HG03066 (cell line): ENCODE data around the gene MECR.

Experiments used
- ATAC-seq: cut with Tn5 transposase; IDR thresholded peaks from one replicate; pipeline ENCODE4 v1.9.1; 2021; ENCODE audit warnings: low read depth; ENCODE audit not compliant: unreplicated experiment

Gene MECR

DNA sequence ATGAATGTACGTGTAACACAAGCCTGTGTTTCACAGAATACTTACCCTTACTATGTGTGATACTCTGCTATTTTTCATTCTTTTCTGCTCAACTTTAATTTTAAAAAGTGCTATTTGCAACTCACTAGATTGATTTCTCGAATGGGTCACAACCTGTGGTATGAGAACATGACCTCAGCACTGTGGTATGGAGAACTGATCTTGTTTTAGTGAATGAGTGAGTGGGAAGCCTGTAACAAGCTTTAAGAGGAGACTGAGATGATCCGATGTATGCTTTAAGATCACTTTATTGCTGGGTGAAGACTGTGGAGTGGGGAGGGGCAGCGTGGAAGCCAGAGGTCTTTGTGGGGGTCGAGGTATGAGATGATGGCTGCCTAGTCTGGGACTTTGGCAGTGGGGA lies 21.6 kb downstream of the MECR start:
- ATAC-seq, result no peak

DNA sequence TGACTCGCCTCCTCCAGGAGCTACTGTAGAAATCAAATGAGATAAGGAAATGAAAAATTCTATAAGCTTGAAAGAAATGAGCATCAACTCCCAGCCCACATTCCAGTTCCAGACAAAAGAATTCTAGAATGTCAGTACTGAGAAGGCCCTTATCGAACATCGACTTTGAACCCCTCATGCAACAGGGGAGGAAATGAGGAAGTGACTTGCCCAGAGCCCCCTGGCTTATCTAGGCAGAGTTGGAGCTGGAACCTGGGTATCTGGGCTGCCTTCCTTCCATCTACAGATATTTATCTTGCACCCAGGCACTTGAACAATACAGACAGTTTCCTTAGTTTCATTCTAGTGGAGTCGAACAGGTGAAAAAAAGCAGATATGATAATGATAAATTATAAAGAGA lies 22.3 kb downstream of the MECR start:
- no peak for ATAC-seq

DNA sequence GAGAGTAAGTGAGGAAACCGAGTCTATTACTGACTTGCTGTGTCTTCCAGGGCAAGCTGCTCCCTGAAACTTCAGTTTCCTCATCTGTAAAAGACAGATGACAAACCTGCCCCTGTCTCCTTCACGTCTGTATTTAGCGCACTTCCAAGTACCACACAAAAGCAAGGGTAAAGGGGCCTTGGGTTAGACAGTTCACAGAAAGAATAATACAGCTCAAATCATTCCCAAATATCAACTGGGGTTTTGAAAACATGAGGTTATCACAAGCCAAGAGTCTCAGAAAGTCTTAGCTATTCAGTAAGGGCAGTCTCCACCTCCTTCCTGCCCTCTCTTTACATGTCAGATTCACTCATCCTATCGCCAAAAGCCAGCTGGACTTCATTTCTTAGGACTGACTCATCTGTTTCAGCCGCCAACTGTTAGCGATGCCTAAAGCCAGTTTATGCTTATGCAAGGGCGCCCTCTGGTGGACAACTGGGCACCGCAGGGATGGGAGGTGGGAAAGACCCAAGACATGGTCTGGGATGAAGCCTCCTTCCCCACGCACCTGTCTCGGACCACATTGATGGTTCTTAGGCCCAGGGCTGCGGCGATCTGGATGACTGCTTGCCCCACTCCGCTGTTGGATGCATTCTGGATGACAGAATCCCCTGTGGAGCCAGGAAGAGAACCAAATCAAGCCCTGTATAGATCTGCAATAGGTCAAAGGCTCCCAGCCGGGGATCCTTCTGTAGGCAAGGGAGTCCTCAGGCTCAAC lies 28.0 kb downstream of the MECR start:
- no peak for ATAC-seq

DNA sequence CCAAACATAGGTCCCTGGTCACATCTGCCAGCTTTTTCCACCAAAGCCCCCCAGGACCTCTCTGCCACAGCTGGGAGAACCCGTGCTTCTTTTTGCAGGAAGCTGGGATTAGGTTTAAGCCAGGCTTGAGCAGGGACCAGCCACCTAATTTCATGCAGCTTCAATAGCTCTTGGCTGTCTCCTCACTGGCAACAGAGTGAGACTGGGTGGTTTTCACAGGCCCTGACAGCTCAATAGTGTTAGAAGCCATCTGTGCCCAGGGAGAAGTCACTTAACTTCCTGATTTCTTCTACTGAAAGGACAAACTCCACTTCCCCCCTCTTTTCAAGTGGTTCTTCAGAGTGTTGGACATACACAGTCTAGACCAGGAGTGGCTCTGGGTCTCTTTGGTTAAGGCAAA lies 28.7 kb downstream of the MECR start:
- ATAC-seq, result no peak

DNA sequence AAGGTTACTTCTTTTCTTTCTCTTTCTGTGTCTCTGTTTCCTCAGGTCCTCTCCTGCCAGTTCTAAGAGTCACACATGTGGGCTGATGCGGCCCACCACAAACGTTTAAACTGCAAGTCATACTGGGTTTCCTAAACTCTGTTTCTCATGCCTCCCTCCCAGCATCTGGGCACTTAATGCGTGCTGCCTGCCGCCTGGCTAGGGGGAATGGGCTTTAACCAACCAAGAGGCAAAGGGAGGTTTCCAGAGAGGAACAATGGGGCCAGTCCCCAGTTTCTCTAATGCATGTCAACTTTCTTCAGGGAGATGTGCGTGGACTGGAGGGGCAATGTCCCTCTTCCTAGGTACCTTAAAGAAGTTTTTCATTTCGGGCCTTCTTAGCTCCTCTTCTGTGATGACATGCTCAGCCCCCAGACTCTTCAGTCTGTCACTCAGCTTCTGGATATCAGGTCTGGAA lies 29.1 kb downstream of the MECR start:
- ATAC-seq, result no peak

DNA sequence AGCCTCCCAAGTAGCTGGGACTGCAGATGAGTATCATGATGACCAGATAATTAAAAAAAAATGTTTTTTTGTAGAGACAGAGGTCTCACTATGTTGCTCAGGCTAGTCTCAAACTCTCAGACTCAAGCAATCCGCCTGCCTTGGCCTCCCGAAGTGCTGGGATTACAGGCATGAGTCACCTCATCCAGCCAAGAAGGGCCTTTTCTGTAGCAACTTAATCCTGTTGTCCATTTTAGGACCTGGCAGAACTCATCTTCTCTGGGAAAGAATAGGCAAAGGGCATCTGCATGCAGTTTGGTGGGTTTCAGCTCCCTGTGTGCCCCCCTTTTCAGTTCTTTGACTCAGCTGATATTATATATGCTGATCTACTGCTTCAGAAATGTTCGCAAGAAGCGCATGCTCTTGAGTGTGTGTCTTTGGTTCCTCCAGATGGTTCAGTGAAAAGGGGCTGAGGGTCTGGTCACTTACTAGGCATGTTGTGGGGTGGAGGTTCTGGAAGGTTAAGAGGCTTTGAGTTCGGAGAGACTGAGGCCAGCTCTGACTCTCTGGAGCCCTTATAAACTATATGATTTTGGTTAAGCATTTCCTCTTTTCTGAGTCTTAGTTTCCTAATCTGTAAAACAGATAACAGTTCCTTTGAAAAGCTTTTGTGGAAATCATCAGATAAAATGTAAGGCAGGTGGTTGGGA lies 29.7 kb downstream of the MECR start:
- no peak for ATAC-seq

DNA sequence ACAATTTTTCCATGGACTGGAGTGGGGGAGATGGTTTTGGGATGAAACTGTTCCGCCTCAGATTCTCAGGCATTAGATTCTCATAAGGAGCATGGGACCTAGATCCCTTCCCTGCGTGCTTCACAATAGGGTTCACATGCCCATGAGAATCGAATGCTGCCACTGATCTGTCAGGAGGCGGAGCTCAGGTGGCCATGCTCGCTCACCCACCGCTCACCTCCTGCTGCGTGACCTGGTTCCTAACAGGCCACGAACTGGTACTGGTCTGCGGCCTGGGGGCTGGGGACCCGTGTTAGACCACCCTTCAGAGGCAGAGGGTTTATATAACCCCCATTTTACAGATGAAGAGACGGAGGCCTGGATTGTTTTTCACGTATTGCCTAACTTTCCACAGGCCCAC lies 32.7 kb downstream of the MECR start:
- no peak for ATAC-seq

DNA sequence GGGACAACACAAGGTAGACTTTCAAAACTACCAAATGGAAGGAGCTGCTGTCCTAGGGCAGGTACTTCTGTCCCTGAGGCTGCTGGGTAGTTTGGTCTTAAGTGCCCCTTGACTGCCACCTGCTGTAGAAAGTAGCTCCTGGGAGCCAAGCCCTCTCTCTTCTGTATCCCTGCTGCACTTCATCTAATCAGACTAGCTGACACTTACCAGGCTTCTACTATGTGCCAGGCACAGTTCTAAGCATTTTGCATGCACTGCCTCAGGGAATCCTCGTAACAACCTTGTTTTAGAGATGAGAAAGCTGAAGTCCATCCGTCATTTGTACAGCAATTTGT lies 33.2 kb downstream of the MECR start:
- no peak for ATAC-seq

DNA sequence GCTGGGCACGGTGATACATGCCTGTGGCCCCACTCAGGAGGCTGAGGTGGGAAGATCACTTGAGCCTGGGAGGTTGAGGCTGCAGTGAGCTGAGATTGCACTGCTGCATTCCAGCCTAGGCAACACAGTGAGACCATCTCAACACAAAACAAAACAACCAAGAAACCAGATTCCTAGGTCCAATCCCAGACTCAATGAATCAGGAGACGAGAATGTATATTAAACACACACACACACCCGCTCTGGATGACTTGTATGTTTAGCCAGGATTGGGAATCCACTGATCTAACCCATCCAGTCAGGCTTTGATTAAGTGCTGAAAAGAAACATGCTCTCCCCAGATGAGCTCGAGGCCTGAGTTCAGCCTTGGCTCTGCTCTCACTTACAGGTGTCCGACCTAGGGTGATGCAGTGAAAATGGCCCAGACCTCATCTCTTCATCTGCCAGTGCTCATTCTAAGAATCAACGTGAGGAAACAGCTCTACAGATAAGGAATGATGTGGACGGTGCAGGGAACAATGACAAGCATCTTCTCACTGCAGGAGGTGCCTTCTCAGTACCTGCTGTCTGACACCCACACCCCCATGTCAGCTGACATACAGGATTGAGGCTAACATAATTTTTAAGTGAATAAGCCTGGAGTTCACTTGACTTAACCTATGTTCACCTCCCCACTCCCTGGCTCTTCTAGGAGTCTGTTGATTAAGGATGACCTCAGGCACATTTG lies 33.7 kb downstream of the MECR start:
- ATAC-seq, result no peak

DNA sequence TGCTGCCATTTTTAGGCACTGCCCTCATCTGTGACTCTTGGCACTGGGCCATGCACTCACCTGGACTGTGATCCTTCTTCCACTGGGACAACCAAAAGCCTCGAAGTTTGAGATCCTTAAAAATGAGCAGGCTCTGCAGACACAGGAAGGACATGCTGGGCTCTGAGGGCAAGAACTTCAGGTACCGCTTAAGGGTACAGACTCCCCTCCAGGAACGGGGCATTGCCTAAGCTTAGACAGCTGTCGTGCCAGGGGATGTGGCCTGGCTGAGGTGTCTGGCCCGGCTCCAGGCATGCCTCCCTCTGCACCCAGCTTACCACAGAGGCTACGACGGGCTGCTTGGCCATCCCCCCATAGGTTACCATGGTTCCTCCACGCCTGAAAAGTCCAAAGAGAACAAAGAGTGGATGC lies 34.8 kb downstream of the MECR start:
- ATAC-seq, result no peak

DNA sequence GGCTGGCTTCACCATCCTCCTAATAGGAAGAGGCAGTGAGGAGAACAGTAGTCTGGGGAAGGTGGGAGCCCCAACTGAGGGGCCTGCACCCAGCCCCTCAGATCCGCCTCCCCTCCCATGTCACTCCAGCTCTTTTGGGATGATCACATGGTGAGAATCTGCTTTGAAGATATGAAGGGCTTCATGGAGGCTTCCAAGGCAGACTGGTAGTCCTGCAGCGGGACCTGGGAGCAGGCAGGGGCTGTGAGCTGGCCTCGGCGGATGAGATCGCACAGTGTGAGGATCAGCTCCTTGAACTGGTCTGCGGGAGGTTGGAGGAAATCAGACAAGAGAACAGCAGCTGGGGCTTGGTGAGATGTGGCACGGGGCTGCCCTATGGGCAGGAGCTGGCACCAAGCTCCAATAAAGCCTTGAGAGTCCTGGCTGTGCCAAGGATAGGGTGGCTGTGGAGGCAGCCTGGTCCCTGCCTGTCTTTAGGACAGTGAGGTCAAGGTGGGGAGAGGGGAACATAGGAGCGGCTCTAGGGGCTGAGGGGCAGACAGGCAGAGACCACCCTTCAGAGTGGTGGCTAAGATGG lies 36.8 kb downstream of the MECR start:
- no peak for ATAC-seq

DNA sequence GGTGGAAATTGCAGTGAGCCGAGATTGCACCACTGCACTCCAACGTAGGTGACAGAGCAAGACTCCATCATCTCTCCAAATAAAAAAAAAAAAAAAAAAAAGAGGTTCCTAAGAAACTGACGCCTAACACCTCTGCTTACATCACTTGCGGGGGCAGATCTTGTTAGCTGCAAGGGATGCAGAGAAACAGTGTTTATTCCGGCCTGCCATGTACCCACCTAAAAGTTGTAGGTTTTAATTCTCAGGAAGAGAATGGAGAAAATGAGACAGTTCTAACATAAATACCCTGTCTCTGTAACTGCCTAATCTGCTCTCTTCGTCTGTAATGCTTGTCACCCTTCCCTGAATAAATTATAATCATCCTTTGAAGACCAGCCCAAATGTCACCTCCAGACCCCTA lies 40.0 kb downstream of the MECR start:
- ATAC-seq, result no peak

DNA sequence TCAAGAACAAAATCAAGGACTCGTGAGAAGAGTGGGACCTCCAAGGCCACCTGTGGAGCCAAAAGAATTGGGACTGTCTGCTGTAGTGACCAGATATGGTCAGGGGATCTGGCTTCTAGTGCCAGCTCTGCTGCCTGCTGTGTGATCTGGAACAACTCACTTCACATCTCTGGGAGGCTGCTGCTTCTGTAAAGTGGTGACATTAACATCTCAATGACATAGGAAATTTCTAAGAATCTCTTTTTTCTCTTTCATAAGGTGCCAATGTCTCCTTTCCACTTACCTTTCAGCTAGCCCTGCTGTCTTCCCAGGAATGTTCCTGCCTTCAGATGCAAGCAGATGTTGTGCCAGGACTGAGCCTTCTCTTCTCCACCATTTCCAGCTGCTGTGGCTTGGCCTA lies 44.0 kb downstream of the MECR start:
- no peak for ATAC-seq

DNA sequence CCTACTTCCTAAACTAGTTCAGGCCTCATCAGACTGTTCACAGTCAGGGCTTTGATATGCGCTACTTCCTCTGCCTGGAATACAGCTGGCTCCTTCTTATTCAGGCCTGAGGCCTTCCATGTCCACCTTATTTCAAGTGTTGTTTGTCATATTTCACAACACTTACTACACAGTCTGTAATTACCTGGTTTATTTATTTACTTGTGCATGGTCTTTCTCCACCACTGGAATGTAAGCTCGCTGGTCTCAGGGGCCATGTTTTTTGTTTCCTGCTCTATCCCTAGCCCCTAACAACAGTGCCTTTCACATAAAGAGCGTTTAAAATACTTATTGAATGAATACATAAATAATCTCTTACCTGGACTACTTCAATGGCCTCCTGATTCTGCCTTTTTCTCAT lies 44.5 kb downstream of the MECR start:
- ATAC-seq, result no peak

DNA sequence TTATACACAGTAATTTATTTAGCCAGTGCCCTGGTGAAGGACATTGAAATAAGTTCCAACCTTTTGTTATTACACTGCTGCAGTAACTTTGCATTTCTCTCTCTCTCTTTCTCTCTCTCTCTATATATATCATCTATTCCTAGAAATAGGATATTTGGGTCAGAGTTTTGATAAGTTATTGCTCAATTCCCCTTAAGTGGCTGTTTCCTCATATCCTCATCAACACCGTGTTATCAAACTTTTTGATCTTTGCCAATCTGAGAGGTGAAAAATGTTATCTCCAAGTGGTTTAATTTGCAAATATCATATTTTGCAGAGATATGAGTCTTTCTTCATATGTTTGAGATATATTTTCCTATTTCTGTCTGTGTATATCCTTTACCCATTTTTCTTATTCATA lies 47.4 kb downstream of the MECR start:
- no peak for ATAC-seq

DNA sequence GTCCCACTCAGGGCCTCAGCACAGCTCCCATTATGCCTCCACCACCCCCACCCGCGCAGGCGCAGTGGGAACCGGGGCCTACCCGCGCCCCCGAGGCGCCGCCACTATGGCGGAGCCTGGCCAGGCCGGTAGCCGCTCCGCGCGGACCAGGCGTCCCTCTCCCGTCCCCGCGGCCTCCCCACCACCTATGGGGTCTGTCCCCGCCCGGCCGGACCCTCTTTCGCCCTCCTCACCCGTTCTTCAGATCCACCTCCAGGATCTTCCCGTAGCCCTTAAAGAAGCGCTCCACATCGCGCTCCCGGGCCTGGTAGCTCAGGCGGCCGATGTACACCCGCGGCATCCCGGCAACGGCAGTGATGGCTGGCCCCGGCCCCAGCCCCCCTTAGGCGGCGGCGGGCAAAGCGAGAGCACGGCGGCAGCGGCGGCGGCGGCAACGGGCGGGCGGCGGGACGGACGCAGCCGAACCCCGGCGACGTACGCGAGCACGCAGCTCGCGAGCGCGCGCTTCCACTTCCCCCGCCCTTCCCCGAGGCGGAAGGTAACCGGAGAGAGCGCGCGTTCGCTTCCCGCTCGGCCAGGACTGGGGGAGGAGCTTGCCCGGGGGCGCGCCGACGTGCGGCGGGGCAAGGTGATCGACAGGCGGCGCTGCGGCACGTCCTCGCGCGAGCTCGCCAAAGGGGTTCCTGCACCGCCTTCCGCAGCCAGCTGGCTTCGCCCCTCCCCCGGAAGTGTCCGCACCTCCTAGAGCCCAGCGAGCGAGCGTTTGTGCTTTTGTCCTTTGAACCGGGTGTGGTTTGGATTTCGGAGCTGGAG lies 49.1 kb downstream of the MECR start, which contains the start of gene SRSF4:
Gene SRSF4 (minus strand): TSS at position 488 of the 813 bp plus-strand sequence. CDS start 148 bp downstream, at position 340.
- peak; percentile 77 for ATAC-seq

DNA sequence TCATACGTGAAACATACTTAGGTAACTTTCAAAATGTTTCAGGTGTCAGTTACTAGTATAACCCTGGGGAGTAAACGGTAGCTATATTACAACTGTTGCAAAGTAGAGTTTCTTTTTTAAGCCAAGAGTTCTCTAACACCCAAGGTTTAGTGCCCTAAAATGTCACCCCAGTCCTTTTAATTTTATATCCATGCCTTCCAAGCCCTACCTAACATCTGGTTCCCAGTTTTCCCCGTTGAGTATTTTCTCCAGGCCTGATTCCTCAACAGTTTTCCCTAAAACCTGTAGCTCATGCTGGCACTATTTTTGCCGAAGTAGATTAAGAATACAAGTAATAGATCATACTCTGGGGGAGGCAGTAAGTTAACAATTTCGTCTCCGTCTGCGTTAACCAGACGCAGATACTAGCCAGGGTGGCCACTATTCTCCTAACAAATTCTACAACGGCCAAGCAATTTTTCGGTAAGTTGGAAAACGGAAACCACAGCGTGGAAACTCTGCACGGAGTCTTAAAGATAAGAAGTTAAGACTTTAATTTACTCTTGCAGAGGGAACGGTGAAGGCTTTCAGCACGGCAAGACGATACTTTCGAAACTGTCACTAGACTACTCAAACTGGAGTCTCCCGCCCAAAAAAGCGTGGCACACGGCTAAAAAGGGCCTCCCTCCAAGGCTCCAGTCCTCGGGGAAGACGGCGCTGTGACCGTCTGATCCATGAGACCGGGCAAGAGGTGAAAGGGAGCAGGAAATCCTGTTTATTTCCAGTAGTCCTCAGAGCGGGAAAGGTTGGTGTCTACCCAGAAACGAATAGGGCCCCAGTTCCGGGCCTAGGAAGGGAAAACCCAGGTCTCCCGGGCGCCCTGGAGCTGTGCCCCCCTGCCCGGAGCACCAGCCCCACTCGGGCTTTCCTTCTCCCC lies 50.0 kb downstream of the MECR start:
- peak; percentile 1 for ATAC-seq

DNA sequence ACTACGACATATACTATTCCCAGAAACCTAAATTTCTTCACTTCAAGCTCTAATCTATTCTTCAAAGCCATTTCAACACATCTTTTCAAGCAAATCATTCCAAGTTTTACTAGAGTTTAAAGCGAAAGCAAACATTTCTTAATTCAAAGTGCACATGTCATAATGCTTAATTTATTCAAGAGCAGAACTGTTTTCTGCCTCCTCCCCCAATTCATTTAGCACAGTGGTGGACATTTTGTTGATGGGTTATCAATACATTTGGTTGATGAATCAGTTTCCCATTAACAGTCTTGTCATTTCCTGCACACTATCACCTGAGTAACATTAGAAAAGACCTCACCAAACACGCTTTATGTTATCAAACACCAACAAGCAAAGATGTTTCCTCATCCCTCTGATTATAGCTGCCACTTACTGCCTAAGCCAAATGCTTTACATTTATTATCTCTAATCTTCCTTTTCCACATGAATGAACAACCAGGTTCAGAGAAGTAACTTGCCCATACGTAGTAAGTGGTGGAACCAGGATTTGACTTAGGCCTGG lies 51.0 kb downstream of the MECR start:
- ATAC-seq, result no peak
